HEK293T (cell line): ENCODE measurements around the gene BCL2A1.
"Not testable (repeated sequence)": the region's sequence is repeated elsewhere in the genome, so short reads cannot be mapped to it uniquely, and the experiment has no call there.

ENCODE experiments used
- BHLHE40 ChIP-seq: fragments of 450-650 bp; IDR thresholded peaks from 2 replicates; pipeline ENCODE4 v1.6.1; 2016; ENCODE audit warnings: mild to moderate bottlenecking, moderate library complexity, borderline replicate concordance
- ELF4 ChIP-seq: fragments of 450-650 bp; IDR thresholded peaks from 2 replicates; pipeline ENCODE4 v1.6.1; 2017; ENCODE audit warnings: antibody characterized with exemption
- FOXA1 ChIP-seq: fragments of 450-650 bp; IDR thresholded peaks from 2 replicates; pipeline ENCODE4 v1.6.1; 2016; ENCODE audit warnings: mild to moderate bottlenecking
- FOXK2 ChIP-seq: fragments of 450-650 bp; IDR thresholded peaks from 2 replicates; pipeline ENCODE4 v1.6.1; 2016; ENCODE audit warnings: mild to moderate bottlenecking
- FOXM1 ChIP-seq: fragments of 450-650 bp; IDR thresholded peaks from 2 replicates; pipeline ENCODE4 v1.6.1; 2017; ENCODE audit warnings: mild to moderate bottlenecking, borderline replicate concordance
- HDGF ChIP-seq: fragments of 450-650 bp; IDR thresholded peaks from 2 replicates; pipeline ENCODE4 v1.6.1; 2017; ENCODE audit warnings: antibody characterized with exemption, borderline replicate concordance
- NFRKB ChIP-seq: fragments of 450-650 bp; IDR thresholded peaks from 2 replicates; pipeline ENCODE4 v1.6.1; 2016; ENCODE audit warnings: mild to moderate bottlenecking, moderate library complexity
- SP1 ChIP-seq: fragments of 450-650 bp; IDR thresholded peaks from 2 replicates; pipeline ENCODE4 v1.6.1; 2017
- SUZ12 ChIP-seq: fragments of 450-650 bp; IDR thresholded peaks from 2 replicates; pipeline ENCODE4 v1.6.1; 2016; ENCODE audit warnings: mild to moderate bottlenecking
- TARDBP ChIP-seq: fragments of 450-650 bp; IDR thresholded peaks from 2 replicates; pipeline ENCODE4 v1.6.1; 2016
- ZNF384 ChIP-seq: fragments of 450-650 bp; IDR thresholded peaks from 2 replicates; pipeline ENCODE4 v1.6.1; 2016

DNA sequence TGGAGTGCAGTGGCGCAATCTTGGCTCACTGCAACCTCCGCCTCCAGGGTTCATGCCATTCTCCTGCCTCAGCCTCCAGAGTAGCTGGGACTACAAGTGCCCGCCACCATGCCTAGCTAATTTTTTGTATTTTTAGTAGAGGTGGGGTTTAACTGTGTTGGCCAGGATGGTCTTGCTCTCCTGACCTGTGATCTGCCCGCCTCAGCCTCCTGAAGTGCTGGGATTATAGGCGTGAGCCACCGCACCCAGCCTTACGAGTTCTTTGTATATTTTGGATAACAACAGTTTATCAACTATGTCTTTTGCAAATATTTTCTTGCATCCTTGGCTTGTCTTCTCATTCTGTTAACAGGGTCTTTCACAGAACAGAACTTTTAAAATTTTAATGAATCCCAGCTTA, 43.2 kb upstream of the BCL2A1 start:
- TF ChIP-seq SUZ12, SP1, BHLHE40, FOXM1, FOXK2, ELF4, TARDBP, FOXA1, HDGF, ZNF384, NFRKB: not testable (repeated sequence)
